SHP77 treated with DMSO at 0.1 percent for 48 hours (cell line): ENCODE measurements around the gene CLIC6.
"Not testable (repeated sequence)": the region's sequence is repeated elsewhere in the genome, so short reads cannot be mapped to it uniquely, and the experiment has no call there.

ENCODE experiments used
- DNase-seq: peaks from one replicate; lab custom pipeline; 2025; lab: John Stamatoyannopoulos, UW

Gene CLIC6

GRCh38 chr21:34693192-34693810 lies 24.5 kb downstream of the CLIC6 start:
- DNase-seq: peak; percentile 19

- DNase-seq: no peak
Observed at GRCh38 chr21:34695434-34695833, 26.6 kb downstream of the CLIC6 start.

GRCh38 chr21:34696121-34696520 lies 27.3 kb downstream of the CLIC6 start:
- no peak for DNase-seq

GRCh38 chr21:34697826-34698225 lies 29.0 kb downstream of the CLIC6 start:
- no peak for DNase-seq

- no peak for DNase-seq
Observed at GRCh38 chr21:34698270-34699015, 29.6 kb downstream of the CLIC6 start.

- no peak for DNase-seq
Observed at GRCh38 chr21:34700605-34701004, 31.8 kb downstream of the CLIC6 start.

- DNase-seq: no peak
Observed at GRCh38 chr21:34701726-34702125, 32.9 kb downstream of the CLIC6 start.

- DNase-seq: no peak
Observed at GRCh38 chr21:34702341-34703170, 33.8 kb downstream of the CLIC6 start.

GRCh38 chr21:34703571-34703970 lies 34.8 kb downstream of the CLIC6 start:
- no peak for DNase-seq

GRCh38 chr21:34704119-34704518 lies 35.3 kb downstream of the CLIC6 start:
- DNase-seq: no peak

GRCh38 chr21:34705011-34705410 lies 36.2 kb downstream of the CLIC6 start:
- no peak for DNase-seq

GRCh38 chr21:34706337-34706736 lies 37.5 kb downstream of the CLIC6 start:
- no peak for DNase-seq

GRCh38 chr21:34707876-34708325 lies 39.1 kb downstream of the CLIC6 start:
- DNase-seq: no peak

GRCh38 chr21:34713621-34714020 lies 44.8 kb downstream of the CLIC6 start:
- DNase-seq: no peak

- DNase-seq: no peak
Observed at GRCh38 chr21:34715518-34715917, 46.7 kb downstream of the CLIC6 start.

- no peak for DNase-seq
Observed at GRCh38 chr21:34715985-34716596, 47.3 kb downstream of the CLIC6 start.

GRCh38 chr21:34718529-34718928 lies 49.7 kb downstream of the CLIC6 start:
- DNase-seq: not testable (repeated sequence)

- no peak for DNase-seq
Observed at GRCh38 chr21:34722684-34723300, 54.0 kb downstream of the CLIC6 start.

GRCh38 chr21:34724131-34724856 lies 55.5 kb downstream of the CLIC6 start:
- DNase-seq: no peak

GRCh38 chr21:34724857-34725195 lies 56.0 kb downstream of the CLIC6 start:
- DNase-seq: no peak

GRCh38 chr21:34726627-34727337 lies 58.0 kb downstream of the CLIC6 start:
- no peak for DNase-seq
